GM12878 (cell line): ENCODE data around the gene MICA. TPM values are rescaled to one million over a fixed set of nuclear protein-coding genes. Genes with fewer than 3 reads are reported as not detected.
A peak's percentile ranks its signal among the peaks of the same experiment; 100 is the strongest.

Source experiments
- GATAD2B ChIP-seq: fragments of 450-650 bp; conservative IDR thresholded peaks from 2 replicates; pipeline ENCODE4 v1.6.1; 2017; ENCODE audit warnings: low read depth, mild to moderate bottlenecking, moderate library complexity
- HSF1 ChIP-seq: fragments of 150-350 bp; IDR thresholded peaks from 2 replicates; pipeline ENCODE4 v1.6.1; 2014; ENCODE audit warnings: mild to moderate bottlenecking, low read depth, low read length
- IKZF2 ChIP-seq, 2 experiments: fragments of 450-650 bp; IDR thresholded peaks; 2 replicates each; pipeline ENCODE4 v1.6.1; 2017; ENCODE audit warnings: mild to moderate bottlenecking in 2 of 2, moderate library complexity in 2 of 2
- JUNB ChIP-seq: IDR thresholded peaks from 2 replicates; pipeline ENCODE4 v1.6.1; 2016; ENCODE audit warnings: antibody characterized with exemption, mild to moderate bottlenecking
- KAT2A ChIP-seq: conservative IDR thresholded peaks from 2 replicates; pipeline ENCODE4 v1.6.1; 2011; ENCODE audit warnings: low read depth, low read length; ENCODE audit not compliant: control insufficient read depth
- MEF2A ChIP-seq: IDR thresholded peaks from 2 replicates; pipeline ENCODE4 v1.6.1; 2011; ENCODE audit warnings: low read depth, mild to moderate bottlenecking, low read length, moderate library complexity; ENCODE audit not compliant: insufficient read depth
- NRF1 ChIP-seq: conservative IDR thresholded peaks from 2 replicates; pipeline ENCODE4 v1.6.1; 2011; ENCODE audit warnings: mild to moderate bottlenecking, low read depth, low read length, improper control_type of control experiment
- SP1 ChIP-seq: IDR thresholded peaks from one replicate; pipeline ENCODE4 v1.6.1; 2011; ENCODE audit warnings: low read depth, low read length
- SREBF1 ChIP-seq: IDR thresholded peaks from 2 replicates; pipeline ENCODE4 v1.6.1; 2012; ENCODE audit warnings: mild to moderate bottlenecking, low read length
- SREBF2 ChIP-seq: IDR thresholded peaks from 2 replicates; pipeline ENCODE4 v1.6.1; 2012; ENCODE audit warnings: mild to moderate bottlenecking, low read length
- STAT3 ChIP-seq: IDR thresholded peaks from 2 replicates; pipeline ENCODE4 v1.6.1; 2011; ENCODE audit warnings: low read depth, low read length, improper control_type of control experiment
- TAF1 ChIP-seq: IDR thresholded peaks from 2 replicates; pipeline ENCODE4 v1.6.1; 2011; ENCODE audit warnings: mild to moderate bottlenecking, low read depth, low read length, borderline replicate concordance
- TBL1XR1 ChIP-seq: IDR thresholded peaks from 2 replicates; pipeline ENCODE4 v1.6.1; 2012; ENCODE audit warnings: low read depth, low read length, improper control_type of control experiment
- TCF3 ChIP-seq: IDR thresholded peaks from 2 replicates; pipeline ENCODE4 v1.6.1; 2012; ENCODE audit warnings: low read depth, mild to moderate bottlenecking, low read length, borderline replicate concordance; ENCODE audit not compliant: insufficient read depth
- polyA plus RNA-seq, 11 experiments: library from polyadenylated mRNA; depleted of rRNA in 4 of 11; unstranded in 6 of 11; stranded (reverse) in 5 of 11; fragments of >200 nt; fragmentation: Nextera tagmentation in 4 of 11; fragmentation: Illumina TruSeq in 1 of 11; extraction: Ambion mirVana in 4 of 11; extraction: Trizol in 1 of 11; gene quantifications; 1 replicate in 1 of 11; 2 replicates in 10 of 11; pipeline versions ENCODE4 v1.2.1 to v1.2.3, GENCODE V29; 2011 to 2016; ENCODE audit warnings: inconsistent platforms in 2 of 11, missing spikeins in 2 of 11, low read depth in 1 of 11
- total RNA-seq, 4 experiments: library from RNA; depleted of rRNA in 3 of 4; stranded (reverse); fragments of >200 nt in 3 of 4; fragmentation: Illumina TruSeq in 1 of 4; extraction: Trizol in 1 of 4; gene quantifications; 2 replicates each; pipeline versions ENCODE4 v1.2.1 to v1.2.3, GENCODE V29; 2013 to 2021
- TF ChIP-seq, protein P1 (sequence below): fragments of 450-650 bp; IDR thresholded peaks from 2 replicates; pipeline ENCODE4 v1.6.1; 2017; ENCODE audit warnings: mild to moderate bottlenecking, low read depth, inconsistent platforms; ENCODE audit not compliant: poor library complexity, severe bottlenecking
- TF ChIP-seq, protein P2 (sequence below), 3 experiments: IDR thresholded peaks in 2 of 3; conservative IDR thresholded peaks in 1 of 3; 2 replicates each; pipeline ENCODE4 v1.5.1; 2011; ENCODE audit warnings: low read depth in 3 of 3, low read length in 3 of 3, mild to moderate bottlenecking in 3 of 3, control low read depth in 2 of 3, moderate library complexity in 2 of 3, inconsistent platforms in 1 of 3, mixed read lengths in 1 of 3; ENCODE audit not compliant: control insufficient read depth in 2 of 3, insufficient read depth in 1 of 3; ENCODE audit errors: extremely low read depth in 1 of 3
- TF ChIP-seq, protein P3 (sequence below): fragments of 450-650 bp; conservative IDR thresholded peaks from 2 replicates; pipeline ENCODE4 v1.6.1; 2017; ENCODE audit warnings: mild to moderate bottlenecking, moderate library complexity
- TF ChIP-seq, protein P4 (sequence below): fragments of 450-650 bp; IDR thresholded peaks from 2 replicates; pipeline ENCODE4 v1.6.1; 2017; ENCODE audit warnings: antibody characterized with exemption, mild to moderate bottlenecking, moderate library complexity

The MICA gene
- total and polyA plus RNA-seq, 10 of the 15 experiments (the other 5 are each of a cell fraction or from before 2014, with no cell fraction given): 3.6 to 10.5 (median 6.9) TPM

- no peak for TF ChIP-seq TAF1
- TF ChIP-seq, protein P1, sequence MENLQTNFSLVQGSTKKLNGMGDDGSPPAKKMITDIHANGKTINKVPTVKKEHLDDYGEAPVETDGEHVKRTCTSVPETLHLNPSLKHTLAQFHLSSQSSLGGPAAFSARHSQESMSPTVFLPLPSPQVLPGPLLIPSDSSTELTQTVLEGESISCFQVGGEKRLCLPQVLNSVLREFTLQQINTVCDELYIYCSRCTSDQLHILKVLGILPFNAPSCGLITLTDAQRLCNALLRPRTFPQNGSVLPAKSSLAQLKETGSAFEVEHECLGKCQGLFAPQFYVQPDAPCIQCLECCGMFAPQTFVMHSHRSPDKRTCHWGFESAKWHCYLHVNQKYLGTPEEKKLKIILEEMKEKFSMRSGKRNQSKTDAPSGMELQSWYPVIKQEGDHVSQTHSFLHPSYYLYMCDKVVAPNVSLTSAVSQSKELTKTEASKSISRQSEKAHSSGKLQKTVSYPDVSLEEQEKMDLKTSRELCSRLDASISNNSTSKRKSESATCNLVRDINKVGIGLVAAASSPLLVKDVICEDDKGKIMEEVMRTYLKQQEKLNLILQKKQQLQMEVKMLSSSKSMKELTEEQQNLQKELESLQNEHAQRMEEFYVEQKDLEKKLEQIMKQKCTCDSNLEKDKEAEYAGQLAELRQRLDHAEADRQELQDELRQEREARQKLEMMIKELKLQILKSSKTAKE: no peak
- TF ChIP-seq TCF3: no peak
- TF ChIP-seq JUNB: no peak
- TF ChIP-seq TBL1XR1: no peak
- no peak for TF ChIP-seq STAT3
- TF ChIP-seq SREBF2: no peak
- peak; percentile 14 to 15; a peak in 1 of 4 replicates for TF ChIP-seq IKZF2 (IDR thresholded peaks at IDR 0.05)
- TF ChIP-seq, protein P2, sequence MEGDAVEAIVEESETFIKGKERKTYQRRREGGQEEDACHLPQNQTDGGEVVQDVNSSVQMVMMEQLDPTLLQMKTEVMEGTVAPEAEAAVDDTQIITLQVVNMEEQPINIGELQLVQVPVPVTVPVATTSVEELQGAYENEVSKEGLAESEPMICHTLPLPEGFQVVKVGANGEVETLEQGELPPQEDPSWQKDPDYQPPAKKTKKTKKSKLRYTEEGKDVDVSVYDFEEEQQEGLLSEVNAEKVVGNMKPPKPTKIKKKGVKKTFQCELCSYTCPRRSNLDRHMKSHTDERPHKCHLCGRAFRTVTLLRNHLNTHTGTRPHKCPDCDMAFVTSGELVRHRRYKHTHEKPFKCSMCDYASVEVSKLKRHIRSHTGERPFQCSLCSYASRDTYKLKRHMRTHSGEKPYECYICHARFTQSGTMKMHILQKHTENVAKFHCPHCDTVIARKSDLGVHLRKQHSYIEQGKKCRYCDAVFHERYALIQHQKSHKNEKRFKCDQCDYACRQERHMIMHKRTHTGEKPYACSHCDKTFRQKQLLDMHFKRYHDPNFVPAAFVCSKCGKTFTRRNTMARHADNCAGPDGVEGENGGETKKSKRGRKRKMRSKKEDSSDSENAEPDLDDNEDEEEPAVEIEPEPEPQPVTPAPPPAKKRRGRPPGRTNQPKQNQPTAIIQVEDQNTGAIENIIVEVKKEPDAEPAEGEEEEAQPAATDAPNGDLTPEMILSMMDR (IDR thresholded peaks at IDR 0.05 in 2 of 3, conservative IDR thresholded peaks at IDR 0.05 in 1 of 3; ENCODE audit: control insufficient read depth in 2 of 3, extremely low read depth in 1 of 3, insufficient read depth in 1 of 3, low read depth in 3 of 3, low read length in 3 of 3): 0 out of 6 replicates have a peak, but pooled peaks of 1 of the 3 experiments have one; percentile 3
- no peak for TF ChIP-seq KAT2A
- TF ChIP-seq NRF1: no peak
- no peak for TF ChIP-seq SP1
- TF ChIP-seq GATAD2B: no peak
- no peak for TF ChIP-seq HSF1
- TF ChIP-seq, protein P3, sequence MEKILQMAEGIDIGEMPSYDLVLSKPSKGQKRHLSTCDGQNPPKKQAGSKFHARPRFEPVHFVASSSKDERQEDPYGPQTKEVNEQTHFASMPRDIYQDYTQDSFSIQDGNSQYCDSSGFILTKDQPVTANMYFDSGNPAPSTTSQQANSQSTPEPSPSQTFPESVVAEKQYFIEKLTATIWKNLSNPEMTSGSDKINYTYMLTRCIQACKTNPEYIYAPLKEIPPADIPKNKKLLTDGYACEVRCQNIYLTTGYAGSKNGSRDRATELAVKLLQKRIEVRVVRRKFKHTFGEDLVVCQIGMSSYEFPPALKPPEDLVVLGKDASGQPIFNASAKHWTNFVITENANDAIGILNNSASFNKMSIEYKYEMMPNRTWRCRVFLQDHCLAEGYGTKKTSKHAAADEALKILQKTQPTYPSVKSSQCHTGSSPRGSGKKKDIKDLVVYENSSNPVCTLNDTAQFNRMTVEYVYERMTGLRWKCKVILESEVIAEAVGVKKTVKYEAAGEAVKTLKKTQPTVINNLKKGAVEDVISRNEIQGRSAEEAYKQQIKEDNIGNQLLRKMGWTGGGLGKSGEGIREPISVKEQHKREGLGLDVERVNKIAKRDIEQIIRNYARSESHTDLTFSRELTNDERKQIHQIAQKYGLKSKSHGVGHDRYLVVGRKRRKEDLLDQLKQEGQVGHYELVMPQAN: 0 out of 2 replicates have a peak, but pooled peaks have one; percentile 22
- TF ChIP-seq MEF2A: no peak
- no peak for TF ChIP-seq SREBF1
- TF ChIP-seq, protein P4, sequence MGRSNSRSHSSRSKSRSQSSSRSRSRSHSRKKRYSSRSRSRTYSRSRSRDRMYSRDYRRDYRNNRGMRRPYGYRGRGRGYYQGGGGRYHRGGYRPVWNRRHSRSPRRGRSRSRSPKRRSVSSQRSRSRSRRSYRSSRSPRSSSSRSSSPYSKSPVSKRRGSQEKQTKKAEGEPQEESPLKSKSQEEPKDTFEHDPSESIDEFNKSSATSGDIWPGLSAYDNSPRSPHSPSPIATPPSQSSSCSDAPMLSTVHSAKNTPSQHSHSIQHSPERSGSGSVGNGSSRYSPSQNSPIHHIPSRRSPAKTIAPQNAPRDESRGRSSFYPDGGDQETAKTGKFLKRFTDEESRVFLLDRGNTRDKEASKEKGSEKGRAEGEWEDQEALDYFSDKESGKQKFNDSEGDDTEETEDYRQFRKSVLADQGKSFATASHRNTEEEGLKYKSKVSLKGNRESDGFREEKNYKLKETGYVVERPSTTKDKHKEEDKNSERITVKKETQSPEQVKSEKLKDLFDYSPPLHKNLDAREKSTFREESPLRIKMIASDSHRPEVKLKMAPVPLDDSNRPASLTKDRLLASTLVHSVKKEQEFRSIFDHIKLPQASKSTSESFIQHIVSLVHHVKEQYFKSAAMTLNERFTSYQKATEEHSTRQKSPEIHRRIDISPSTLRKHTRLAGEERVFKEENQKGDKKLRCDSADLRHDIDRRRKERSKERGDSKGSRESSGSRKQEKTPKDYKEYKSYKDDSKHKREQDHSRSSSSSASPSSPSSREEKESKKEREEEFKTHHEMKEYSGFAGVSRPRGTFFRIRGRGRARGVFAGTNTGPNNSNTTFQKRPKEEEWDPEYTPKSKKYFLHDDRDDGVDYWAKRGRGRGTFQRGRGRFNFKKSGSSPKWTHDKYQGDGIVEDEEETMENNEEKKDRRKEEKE: no peak
These were observed 792 bp upstream of the MICA start (continued) for GRCh38 chr6:31402324-31403282.
